HG03097 (cell line): ENCODE data around the gene FCSK.
A peak's percentile ranks its signal among the peaks of the same experiment; 100 is the strongest.
"Not testable (repeated sequence)": the region's sequence is repeated elsewhere in the genome, so short reads cannot be mapped to it uniquely, and the experiment has no call there.

Experiments used
- ATAC-seq: cut with Tn5 transposase; IDR thresholded peaks from one replicate; pipeline ENCODE4 v1.9.1; 2021; ENCODE audit not compliant: unreplicated experiment, low FRiP score

The FCSK gene

DNA sequence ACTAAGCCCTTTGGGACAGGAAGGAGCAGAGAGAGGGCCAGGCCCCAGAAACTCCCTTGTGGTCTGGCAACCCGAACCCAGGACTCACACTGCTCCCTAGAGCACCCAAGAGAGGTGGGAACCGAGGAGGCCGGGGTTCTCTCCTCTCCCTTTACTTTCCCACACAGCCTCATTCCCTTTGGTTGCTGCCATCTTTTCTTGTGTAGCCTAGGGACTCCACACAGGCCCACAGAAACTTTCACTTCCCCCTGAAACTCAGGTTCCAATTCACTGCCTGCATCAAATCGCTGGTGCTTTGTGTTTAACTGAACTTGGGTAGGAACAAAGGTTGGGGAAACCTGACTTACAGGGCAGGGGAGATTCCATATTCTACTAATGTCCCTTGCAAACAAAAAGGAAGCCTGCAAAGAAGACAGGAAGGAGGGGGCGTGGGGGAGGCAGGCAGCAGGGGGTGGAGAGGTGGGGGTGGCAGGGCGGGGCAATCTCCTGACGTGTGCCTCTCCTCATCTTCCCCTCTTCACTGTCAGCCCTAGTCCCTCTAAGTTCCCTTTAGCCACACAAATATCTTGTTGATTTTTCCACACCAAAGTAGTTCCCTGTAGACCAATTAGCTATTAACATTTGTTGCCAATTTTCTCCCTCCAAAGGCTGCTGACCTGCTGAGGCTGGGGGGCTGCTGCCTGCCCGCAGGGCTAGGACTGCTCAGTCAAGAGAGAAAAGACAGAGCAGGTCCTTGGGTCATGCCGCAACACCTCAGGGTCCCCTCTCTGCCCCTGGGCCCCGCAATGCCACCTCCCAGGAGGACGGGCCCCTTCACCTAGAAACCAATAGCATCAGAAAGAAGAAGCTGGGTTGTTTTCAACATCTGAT is 23.5 kb upstream of the FCSK start:
- ATAC-seq = peak; percentile 43

DNA sequence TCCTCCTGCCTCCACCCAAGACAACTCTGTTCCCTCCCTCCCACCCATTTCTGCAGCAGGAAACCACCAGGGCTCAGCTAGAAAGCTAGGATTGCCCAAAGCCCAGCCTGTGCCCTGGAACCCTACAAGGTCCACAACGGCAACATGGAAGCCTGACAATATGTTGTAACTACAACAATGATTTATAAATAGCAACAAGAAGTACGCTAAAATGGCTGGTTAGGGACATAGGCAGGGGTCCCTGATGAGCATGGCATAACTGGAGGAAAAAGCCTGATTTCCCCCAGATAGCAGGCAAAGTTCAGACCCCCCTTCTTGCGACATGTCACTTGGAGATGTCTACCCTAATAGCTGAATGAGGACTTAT is 22.1 kb upstream of the FCSK start:
- ATAC-seq = no peak

DNA sequence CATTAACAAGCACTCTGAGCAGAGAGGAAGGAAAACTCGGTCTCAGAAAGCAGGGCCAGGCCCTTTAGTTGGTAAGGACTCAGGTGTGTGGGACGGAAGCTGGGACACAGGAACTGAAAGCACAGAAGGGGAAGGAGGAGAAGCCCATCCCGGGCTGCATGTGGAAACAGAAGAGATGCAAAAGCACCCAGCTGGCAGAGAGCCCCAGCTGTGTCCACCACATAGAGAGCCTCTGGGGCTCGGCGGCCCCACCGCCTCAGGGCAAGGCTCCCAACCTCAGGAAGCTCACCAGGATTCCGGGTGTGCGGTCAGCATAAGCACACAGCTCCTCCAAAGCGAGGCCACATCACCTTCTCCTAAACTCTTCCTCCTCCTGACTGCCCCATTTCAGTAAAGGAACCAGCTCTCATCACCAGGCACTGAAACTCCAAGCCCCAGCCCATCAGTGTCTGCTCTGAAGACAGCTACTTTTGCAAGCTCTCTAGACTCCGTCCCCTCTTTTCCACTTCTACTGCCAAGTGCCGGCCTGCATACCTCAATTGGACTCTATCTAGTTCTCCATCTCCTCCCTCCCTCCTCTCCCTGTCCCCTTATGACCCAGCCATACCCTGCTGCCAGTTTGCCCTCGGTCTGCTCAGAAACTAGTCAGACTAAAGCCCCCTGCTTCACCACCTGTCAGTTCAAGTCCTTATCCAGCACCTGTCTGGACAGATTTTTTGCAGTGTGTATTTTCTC is 21.5 kb upstream of the FCSK start:
- ATAC-seq = peak; percentile 17

DNA sequence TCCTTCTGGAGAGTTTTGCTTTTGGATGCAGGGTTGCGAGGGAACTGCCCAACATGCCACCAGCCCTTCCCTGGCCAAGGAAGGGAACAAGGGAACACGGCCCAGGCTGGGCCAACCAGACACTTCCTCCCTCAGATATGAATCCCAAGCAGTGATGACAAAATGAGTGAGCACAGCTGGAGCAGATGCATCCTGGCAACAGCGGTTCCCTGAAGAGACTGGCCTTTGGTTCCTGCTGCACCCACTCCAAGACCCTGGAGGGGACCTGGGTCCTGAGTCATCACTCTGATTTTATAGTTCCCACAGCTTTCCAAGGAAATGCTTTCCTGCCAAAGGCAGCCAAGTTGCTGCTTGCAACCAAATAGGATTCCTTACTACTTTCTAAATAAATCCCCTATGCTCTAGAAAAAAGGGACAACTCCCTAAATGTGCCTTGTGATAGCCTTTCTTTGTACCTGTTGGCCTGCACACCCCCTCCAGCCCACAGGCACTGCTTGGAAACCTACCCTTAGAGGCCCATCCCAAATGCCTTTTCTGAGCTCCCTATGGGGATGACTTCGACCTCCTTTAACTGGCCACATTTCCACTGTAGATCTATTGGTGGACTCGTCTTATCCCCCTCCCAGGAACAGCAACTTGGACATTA is 20.8 kb upstream of the FCSK start:
- ATAC-seq = no peak

DNA sequence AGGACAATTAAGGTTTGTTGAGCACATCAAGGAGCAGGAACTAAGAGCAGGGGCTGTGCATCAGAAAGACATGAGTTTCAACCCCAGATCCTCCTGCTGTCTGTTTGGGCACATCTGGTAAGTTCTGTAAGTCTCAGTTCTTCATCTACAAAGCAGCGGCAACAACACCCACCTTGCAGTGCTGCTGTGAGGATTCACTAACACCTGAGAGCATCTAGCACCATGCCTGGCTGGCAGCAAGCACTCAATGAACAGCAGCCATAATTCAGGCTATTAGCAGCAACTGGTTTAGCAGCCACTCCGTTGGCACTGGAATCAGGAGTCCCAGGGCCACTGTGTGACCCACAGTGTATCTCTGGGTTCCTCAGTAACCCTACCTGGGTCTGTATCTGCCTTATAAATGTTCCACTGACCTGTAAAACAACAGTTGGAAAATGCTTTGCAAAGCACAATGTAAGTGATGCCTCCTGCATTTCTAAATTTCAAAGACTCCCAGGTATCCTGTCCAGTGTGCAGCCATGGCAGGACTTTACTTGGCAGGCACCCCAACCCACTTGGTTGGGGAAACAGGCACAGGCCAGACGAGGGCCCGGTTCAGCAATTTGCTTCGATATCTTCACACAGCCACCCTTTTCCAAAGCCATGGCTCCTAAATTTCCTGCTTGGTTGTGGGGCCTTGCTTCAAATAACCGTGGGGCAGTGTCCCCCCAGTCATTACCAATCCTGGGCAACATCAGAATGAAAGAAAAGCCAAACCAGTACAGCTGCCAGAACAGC is 19.7 kb upstream of the FCSK start:
- no peak for ATAC-seq

DNA sequence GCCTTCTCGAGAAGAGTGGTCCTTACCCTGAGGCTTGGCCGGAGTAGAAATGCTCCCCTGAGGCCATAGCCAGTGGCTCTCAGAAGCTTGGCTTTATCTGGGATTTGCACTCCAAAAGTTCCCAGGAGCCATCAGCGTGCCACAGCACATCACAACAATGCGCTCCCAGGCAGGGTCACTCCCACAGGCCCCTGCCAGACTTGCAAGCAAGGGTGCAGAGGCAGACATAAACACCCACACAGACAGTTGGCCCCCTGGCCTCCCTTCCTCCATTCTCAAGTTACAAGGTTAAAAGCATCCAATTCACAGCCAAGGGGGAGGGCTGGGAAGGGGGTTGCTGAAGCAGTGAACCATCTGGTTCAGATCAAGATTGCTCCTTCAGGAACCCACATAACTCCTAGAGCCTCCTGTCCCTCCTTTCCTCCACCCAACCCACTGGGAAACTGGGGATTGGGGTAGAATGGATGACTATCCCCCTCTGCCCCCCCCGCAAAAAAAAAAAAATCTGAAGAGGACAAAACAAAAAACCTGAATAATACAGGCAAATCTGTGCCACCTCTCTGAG is 17.3 kb upstream of the FCSK start:
- no peak for ATAC-seq

DNA sequence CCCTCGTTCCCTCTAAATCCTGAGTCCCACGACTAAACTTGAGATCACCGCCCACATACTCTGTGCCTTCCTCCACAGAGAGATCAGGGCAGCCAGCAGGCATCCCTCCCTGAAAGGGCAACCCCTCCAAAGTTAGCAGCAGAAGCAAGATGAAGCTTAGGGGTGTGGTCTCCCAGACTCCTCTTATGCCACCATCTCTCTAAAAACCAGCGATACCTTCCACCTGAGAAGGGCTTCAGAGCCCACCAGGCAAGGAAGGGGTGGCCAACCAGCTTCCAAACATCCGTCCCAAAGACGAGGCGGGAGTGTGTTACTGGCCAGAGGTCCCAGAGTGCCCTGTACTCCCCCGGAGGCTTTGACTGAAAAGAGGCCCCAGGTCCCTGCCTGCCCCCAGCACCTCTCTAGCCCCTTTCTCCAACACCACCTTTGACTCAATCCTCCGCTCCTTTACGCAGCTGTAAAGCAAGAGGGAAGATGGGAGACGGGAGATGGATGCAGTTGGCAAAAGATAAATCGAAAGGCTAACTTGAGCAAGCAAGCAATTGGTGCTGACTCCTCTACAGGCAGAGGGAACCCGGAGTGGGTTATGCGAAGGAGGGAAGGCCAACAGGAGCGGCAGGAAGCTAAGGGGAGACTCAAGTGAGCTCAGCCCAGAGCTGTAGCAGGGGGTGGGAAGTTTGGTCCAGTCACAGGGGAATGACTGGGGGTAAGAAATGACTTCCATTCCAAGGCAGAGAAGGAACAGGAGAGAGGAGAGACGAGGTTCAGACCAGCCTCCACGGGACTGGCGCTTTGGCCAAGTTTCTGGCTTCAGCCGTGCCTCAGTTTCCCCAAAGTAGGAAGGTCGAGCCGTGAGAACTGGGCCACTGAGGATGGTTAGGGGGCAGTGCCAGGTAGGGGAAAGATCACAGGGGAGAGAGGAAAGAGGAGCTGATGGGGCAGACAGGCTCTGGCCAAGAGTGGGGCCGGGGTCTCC is 16.5 kb upstream of the FCSK start:
- no peak for ATAC-seq

DNA sequence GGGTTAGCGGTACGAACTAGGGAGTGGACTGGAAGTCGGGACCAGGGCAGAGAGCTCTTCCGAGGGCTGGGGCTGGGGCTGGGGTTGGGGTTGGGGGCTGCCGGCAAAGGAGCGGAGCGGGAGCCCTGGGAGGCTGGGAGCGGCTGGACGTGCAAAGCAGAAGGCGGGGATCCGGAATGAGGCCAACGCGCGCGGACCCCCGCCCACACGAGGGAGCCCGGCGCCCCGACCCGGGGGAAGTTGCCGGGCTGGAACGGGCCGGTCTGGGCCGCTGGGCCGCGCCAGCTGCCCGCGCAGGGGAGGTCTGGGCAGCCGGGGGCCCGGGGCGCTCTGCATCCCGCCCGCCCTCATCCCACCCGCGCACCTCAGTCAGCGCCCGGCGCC is 15.8 kb upstream of the FCSK start:
- ATAC-seq = peak; percentile 4

DNA sequence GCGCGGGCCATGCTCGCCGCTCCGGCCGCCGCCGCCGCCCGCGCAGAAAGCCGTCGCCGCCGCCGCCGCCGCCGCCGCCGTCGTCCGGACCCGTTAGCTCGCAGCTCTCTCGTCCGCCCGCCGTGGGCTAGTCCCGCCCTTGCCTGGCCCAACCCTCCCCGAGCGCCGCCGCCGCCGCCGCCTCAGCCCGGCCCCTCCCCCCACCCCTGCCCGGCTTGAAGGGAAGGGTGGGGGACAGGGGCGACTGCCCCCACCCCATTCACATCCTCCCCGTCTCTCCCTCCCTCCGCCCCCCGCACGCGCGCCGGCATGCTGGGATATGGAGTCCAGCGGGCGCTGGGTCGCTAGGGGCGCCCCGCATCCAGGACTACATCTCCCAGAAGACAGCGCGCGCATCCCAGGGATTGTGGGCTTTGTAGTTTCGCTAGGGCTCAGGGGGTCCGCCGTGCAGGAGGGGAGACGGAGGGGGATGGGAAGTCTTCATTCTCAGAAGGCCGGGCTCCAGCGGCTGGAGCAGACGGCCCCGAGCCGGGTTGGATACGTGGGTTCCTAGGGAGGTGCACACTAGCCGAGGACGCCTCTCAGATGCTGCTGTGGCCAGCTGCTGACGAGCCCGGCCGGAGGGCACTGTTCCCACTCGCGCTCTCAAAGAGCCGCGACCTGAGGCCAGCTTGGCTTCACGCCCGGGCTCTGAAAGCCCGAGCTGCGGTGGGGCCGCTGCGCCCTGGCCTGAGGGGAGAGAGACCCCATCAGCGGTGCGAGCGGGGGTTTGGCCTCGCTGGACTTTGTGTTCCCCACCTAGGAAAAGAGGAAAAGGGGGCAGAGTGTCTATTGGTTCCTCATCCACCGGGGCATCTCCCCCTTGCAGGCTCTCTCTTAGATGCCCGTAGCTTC is 15.2 kb upstream of the FCSK start, which contains the start of gene ST3GAL2:
TSS of gene ST3GAL2 (minus strand) at position 132 of the 894 bp plus-strand sequence. CDS start 40,570 bp downstream, outside the sequence.
- peak; percentile 71 for ATAC-seq

DNA sequence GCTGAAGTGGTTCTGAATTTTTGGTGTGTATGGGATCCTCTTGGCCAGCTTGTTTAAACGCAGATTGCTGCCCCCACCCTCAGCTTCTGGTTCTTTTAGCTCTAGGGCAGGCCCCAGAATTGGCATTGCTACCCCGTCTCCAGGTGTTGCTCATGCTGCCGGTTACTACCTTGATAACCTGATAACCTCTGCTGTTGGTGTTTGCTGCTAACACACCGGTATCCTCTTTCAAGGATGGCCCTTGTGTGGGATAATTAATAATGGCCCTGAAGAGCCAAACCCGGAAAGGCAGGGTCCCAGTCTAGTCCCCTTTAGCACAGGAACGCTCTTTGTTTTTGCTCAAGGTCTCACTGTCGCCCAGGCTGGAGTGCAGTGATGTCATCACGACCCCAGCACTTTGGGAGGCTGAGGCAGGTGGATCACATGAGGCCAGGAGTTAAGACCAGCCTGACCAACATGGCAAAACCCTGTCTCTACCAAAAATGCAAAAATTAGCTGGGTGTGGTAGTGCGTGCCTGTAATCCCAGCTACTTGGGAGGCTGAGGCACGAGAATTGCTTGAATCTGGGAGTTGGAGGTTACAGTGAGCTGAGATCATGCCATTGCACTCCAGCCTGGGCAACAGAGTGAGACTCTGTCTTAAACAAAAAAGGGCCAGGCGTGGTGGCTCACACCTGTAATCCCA is 14.2 kb upstream of the FCSK start:
- no peak for ATAC-seq

DNA sequence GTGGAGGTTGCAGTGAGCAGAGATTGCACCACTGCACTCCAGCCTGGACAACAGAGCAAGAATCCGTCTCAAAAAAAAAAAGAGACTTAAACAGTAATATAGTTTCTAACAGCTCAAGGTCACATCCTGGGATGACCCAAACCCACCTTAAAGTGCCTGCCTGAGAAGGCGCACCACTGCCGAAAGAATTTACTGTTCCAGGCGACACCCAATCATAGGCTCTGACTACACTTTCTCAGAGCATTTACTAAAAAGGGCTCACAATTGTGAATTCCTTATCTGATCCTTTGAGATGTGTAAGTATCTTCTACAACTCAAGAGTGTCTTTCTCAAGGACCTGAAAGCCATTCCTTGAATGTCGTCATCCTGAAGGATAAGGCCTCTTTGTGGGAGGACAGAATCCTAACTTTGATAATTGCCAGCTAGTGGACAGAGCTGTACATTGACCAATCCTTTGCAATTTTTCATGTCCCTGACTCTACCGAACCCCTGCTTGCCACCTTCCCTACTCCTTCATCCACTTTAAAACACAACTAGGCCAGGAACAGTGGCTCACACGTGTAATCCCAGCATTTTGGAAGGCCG is 12.9 kb upstream of the FCSK start:
- no peak for ATAC-seq

DNA sequence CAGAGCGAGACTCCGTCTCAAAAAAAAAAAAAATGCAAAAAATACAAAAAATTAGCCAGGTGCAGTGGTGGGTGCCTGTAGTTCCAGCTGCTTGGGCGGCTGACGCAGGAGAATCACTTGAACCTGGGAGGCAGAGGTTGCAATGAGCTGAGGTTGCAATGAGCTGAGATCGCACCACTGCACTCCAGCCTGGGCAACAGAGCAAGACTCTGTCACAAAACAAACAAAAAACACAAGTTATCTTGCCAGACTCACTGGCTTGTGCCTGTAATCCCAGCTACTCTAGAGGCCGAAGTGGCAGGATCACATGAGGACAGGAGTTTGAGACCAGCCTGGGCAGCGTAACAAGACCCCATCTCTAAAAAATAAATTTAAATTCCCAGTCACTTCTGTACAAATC is 12.1 kb upstream of the FCSK start:
- ATAC-seq = no peak

DNA sequence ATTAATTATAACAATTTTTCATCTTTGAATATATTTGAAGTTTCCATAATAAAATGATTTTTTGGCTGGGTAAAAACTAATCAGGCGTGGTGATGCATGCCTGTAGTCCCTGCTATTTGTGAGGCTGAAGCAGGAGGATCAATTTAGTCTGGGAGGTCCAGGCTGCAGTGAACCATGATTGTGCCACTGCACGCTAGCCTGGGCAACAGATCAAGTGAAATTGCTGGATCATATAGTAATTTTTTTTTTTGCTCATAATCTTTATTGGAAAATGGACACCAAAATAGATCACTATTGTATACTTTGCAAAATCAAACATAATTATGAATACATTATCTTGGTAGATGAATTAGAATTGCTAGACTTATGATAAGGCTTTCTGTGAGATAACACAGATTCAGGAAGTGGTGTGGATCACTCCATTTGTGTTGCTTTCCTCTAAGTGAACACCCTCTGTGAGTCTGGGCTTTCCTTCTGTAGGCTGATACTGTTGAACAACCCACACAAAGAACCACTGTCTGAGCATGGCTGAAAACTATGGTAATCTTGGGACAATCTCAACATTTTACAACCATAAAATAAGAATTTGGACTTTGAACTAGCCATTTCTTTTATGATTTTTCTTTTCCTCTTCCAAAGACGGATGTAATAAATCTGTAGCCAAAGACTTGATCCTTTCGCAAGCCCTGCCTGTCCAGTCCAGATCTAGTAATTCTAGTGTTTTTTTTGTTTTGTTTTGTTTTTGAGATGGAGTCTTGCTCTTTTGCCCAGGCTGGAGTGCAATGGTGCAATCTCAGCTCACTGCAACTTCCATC is 9.9 kb upstream of the FCSK start:
- ATAC-seq = no peak

DNA sequence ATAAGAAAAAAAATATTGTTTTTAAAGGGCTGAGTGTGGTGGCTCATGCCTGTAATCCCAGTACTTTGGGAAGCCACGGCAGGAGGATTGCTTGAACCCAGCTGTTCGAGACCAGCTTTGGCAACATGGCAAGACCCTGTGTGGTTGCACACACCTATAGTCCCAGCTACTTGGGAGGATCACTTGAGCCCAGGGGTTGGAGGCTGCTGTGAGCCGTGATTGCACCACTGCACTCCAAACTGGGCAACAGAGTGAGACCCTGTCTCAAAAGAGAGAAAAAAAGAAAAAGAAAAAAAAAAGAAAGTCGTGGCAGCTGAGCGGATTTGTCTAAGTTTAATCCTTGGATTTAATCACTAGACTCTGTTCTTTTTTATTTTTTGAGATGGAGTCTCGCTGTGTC is 6.3 kb upstream of the FCSK start:
- ATAC-seq = no peak

DNA sequence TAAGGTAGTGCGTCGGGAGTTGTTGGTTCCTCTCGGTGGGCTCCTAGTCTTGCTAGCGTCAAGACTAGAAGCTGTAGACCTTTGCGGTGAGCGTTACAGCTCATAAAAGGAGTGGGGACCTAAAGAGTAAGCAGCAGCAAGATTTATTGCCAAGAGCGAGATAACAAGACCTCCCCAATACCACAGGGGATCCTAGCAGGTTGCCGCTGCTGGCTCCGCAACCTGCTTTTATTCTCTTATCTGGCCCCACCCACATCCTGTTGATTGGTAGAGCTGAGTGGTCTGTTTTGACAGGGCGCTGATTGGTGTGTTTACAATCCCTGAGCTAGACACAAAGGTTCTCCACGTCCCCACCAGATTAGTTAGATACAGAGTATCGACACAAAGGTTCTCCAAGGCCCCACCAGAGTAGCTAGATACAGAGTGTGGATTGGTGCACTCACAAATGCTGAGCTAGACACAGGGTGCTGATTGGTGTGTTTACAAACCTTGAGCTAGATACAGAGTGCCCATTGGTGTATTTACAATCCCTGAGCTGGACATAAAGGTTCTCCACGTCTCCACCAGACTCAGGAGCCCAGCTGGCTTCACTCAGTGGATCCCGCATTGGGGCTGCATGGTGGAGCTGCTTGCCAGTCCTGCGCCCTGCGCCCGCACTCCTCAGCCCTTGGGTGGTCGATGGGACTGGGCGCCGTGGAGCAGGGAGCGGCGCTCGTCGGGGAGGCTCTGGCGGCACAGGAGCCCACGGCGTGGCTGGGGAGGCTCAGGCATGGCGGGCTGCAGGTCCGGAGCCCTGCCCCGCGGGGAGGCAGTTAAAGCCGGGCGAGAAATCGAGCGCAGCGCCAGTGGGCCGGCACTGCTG is 4.0 kb upstream of the FCSK start:
- not testable (repeated sequence) for ATAC-seq

DNA sequence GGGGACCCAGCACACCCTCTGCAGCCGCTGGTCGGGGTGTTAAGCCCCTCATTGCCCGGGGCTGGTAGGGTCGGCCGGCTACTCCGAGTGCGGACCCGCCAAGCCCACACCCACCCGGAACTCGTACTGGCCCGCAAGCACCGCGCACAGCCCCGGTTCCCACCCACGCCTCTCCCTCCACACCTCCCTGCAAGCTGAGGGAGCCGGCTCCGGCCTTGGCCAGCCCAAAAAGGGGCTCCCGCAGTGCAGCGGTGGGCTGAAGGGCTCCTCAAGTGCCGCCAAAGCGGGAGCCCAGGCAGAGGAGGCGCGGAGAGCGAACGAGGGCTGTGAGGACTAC is 3.4 kb upstream of the FCSK start:
- not testable (repeated sequence) for ATAC-seq
